Right lung (tissue), 5 donors: ENCODE measurements around the gene SERTM2. TPM values are rescaled to one million over a fixed set of nuclear protein-coding genes. Genes with fewer than 3 reads are reported as not detected.

Experiments used
- DNase-seq, 2 donors: peaks; one replicate each; pipeline ENCODE4 v3.0.0-alpha.2; 2013
- polyA plus RNA-seq, 5 donors: library from polyadenylated mRNA; unstranded; fragments of 120-200 nt; gene quantifications; one replicate each; pipeline versions ENCODE4 v1.2.1 to v1.2.3, GENCODE V29; 2013; ENCODE audit warnings: inconsistent platforms in 1 of 5, low replicate concordance in 1 of 5; ENCODE audit not compliant: insufficient read length in 5 of 5, insufficient read depth in 1 of 5

The SERTM2 gene
- polyA plus RNA-seq, 5 donors, result 0.04 to 0.05 TPM; not detected in 3

- no peak for DNase-seq
Observed at GRCh38 chrX:111555406-111555958, 44.0 kb downstream of the SERTM2 start.

- DNase-seq, result no peak
Observed at GRCh38 chrX:111560801-111561200, 49.4 kb downstream of the SERTM2 start.

- no peak for DNase-seq
Observed at GRCh38 chrX:111561851-111562250, 50.4 kb downstream of the SERTM2 start.

GRCh38 chrX:111567542-111568255 is 56.3 kb downstream of the SERTM2 start:
- no peak for DNase-seq

GRCh38 chrX:111568354-111568753 is 56.9 kb downstream of the SERTM2 start:
- DNase-seq, result no peak

- no peak for DNase-seq
Observed at GRCh38 chrX:111568817-111569216, 57.4 kb downstream of the SERTM2 start.

Other genes with a start within 250 kb of the SERTM2 start
- gene CAPN6, start 241.2 kb upstream of the SERTM2 start, polyA plus RNA-seq, result 10 to 100 TPM; 15.1 to 40.7 (median 23.4) TPM
- under 1 TPM; 0.11 to 0.65 (median 0.31) TPM for gene DCX, start 99.5 kb upstream of the SERTM2 start, polyA plus RNA-seq
- 10 to 100 TPM; 47.0 to 66.9 (median 58.5) TPM for gene ALG13, start 169.5 kb downstream of the SERTM2 start, polyA plus RNA-seq